Breast epithelium (tissue), 3 donors: ENCODE data around the gene AKT3.

Source experiments
- POLR2A ChIP-seq: fragments of 450-650 bp; IDR thresholded peaks from one replicate; pipeline ENCODE4 v1.6.1; 2016; ENCODE audit warnings: antibody characterized with exemption, mild to moderate bottlenecking, moderate library complexity
- POLR2AphosphoS5 ChIP-seq, 3 donors: sonication (generic); formaldehyde crosslinking; IDR thresholded peaks; one replicate each; pipeline ENCODE4 v1.6.1; 2017; ENCODE audit warnings: antibody characterized with exemption in 3 of 3

- no peak for TF ChIP-seq POLR2AphosphoS5 (IDR thresholded peaks at IDR 0.05)
- TF ChIP-seq POLR2A = no peak
Measured at GRCh38 chr1:243440406-243440805, 409.6 kb downstream of the AKT3 start.
